COLO668 (cell line): ENCODE measurements around the gene ARHGAP45.

Source experiments
- DNase-seq: peaks from one replicate; lab custom pipeline; 2025; ENCODE audit not compliant: unreplicated experiment; lab: John Stamatoyannopoulos, UW

Gene ARHGAP45

GRCh38 chr19:1053176-1054101 is 13.5 kb upstream of the ARHGAP45 start:
- DNase-seq, result no peak

- DNase-seq, result no peak
These were observed 12.6 kb upstream of the ARHGAP45 start for GRCh38 chr19:1054102-1055027.

DNA sequence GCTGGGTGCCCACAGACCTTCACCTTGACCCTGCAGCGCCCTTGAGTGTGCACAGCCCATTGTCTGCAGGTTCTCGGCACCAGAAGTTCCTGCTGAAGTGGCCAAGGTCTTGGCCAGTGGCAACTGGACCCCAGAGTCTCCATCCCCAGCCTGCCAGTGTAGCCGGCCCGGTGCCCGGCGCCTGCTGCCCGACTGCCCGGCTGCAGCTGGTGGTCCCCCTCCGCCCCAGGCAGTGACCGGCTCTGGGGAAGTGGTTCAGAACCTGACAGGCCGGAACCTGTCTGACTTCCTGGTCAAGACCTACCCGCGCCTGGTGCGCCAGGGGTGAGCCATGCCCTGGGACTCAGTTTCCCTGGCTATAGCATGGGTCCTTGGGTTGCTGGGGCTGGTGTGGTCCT is 11.9 kb upstream of the ARHGAP45 start:
- DNase-seq, result no peak

DNA sequence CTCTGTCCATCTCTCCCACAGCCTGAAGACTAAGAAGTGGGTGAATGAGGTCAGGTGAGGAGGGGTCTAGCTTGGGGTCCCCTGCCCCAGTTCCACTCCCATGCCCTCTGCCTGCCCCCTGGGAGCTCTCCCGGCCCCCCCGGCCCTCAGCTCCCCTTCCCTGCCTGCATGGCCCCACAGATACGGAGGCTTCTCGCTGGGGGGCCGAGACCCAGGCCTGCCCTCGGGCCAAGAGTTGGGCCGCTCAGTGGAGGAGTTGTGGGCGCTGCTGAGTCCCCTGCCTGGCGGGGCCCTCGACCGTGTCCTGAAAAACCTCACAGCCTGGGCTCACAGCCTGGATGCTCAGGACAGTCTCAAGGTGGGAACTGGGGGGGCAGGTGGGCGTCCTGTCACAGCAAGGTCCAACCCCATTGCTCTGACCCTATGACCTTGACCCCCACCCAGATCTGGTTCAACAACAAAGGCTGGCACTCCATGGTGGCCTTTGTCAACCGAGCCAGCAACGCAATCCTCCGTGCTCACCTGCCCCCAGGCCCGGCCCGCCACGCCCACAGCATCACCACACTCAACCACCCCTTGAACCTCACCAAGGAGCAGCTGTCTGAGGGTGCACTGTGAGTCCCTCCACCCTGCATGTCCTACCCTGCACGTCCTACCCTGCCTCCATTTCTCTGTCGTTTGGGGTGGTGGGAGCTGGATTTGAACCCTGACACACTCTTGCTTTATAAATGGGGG is 10.9 kb upstream of the ARHGAP45 start:
- DNase-seq, result no peak

DNA sequence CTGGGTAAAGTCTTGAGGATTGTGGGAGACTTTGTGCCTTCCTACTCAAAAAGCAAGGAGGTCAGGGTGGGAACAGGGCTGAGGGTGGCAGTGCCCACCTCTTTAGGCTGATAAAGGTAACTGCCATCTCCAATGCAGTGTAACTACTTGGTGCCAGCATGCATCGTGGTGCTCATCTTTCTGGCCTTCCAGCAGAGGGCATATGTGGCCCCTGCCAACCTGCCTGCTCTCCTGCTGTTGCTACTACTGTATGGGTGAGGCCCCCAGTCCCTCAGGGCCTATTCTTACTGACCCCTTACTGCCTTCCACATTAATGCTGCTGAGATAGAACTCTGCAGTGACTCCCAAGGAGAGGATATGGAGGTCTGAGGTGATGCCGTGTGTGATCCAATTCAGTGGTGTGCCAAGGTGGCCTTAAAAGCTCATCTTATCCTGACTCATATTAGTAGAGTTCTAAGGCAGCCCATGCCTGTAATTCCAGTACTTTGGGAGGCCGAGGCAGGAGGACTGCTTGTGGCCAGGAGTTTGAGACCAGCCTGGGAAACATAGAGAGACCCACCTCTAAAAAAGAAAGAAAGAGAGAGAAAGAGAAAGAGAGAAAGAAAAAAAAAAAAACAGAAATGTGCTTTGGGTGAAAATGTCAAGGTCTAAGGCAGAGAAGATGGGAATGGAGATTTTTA is 9.7 kb upstream of the ARHGAP45 start:
- no peak for DNase-seq

GRCh38 chr19:1058112-1058511 is 8.9 kb upstream of the ARHGAP45 start:
- no peak for DNase-seq

- no peak for DNase-seq
These were observed 6.3 kb upstream of the ARHGAP45 start for GRCh38 chr19:1060689-1061088.

- no peak for DNase-seq
These were observed 5.0 kb upstream of the ARHGAP45 start for GRCh38 chr19:1061987-1062386.

DNA sequence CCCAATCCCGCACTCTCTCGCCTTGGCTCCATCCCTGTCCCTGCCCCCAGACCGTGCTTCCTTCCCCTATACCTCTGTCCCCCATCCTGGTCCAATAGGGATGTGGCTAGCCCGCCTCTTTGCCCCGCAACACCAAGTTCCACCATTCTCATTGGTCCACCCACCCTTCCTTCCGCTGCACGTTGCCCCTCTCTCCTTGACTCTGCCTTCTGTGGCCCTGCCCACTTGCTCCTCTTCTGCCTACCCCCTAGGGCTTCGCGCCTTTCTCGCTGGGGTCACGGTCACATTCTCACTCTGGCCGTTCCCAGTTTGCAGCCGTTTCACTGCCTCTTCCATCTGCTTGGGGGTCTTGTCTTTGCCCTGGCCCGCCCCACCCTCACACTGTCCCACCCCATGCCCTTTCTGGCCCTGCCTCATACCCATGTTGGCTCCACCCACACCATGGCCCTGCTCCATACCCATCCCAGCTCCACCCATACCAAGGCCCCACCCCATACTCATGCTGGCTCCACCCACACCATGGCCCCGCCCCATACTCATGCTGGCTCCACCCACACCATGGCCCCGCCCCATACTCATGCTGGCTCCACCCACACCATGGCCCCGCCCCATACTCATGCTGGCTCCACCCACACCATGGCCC is 4.5 kb upstream of the ARHGAP45 start:
- DNase-seq, result no peak

DNA sequence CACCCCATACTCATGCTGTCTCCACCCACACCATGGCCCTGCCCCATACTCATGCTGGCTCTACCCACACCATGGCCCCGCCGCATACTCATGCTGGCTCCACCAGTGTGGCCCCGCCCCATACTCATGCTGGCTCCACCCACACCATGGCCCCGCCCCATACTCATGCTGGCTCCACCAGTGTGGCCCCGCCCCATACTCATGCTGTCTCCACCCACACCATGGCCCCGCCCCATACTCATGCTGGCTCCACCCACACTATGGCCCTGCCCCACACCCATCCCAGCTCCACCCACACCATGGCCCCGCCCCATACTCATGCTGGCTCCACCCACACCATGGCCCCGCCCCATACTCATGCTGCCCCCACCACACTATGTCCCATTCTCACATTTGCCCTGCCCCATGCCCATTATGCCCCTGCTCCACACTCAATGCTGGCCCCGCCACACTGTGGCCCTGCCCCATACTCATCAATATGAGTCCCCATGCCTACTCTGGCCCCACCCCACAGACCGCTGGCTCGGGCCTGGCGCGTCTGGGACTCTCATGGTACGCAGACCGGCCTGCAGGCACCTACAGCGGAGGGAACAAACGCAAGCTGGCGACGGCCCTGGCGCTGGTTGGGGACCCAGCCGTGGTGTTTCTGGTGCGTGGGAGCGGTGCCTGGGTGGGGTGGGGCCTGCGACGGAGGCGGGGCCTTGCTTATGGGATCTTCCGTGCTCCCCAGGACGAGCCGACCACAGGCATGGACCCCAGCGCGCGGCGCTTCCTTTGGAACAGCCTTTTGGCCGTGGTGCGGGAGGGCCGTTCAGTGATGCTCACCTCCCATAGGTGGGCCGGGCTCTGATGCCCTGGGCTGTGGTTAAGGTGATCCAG is 3.7 kb upstream of the ARHGAP45 start:
- DNase-seq, result no peak

DNA sequence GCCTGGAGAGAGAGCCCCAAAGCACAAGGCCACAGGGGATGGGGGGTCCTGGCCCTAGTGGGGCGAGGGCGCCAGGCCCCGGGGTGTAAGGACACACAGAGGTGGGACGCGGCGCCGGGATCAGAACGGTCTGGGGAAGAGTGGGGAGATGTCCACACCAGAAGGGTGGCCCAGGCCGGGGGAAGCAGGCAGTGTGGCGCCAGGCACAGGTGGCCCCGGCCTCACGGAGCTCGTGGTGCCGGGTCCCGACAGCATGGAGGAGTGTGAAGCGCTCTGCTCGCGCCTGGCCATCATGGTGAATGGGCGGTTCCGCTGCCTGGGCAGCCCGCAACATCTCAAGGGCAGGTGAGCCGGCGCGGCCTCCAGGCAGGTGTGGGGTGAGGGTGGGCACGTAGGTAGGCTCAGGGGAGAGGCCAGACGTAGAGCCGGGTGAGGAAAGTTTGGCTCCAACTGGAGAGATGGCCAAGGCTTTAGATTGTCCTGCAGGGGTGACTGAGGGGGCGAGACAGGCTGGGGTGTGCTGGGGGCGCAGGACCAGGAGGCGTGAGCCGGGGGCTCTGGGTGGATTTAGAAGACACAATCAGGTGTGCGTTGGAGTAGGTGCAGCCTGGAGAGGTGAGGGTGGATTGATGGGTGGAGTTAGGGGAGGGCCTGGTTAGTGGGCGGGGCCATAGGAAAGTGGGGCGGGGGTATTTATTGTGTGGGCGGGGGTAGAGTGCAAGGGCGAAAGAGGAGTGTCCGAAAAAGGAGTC is 2.9 kb upstream of the ARHGAP45 start:
- DNase-seq, result peak; percentile 36

GRCh38 chr19:1064661-1065605 is 2.0 kb upstream of the ARHGAP45 start:
- peak; percentile 78 for DNase-seq

DNA sequence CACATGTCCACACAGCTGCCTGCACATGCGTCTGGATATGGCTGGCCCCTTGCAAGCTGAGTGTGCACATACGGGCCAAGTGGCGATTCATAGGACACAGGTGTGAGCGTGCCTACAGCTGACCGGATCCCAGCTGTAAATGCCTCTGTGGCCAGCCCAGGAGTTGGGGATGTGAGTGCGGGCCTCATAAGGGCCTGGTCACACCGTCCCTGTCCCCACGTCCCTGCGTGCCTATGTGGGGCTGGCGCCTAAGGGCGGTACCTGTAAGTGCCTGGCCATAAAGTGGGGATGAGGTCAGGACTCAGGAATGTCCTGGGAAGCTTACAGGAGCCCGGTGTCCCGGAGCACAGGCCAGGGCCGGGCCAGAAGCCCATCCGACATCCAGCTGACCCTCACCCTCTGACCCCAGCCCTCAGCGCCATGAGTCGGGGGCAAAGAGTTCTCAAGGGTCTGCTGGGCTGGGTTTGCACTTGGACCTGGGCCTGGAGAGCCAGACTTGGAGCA is 1.3 kb upstream of the ARHGAP45 start:
- no peak for DNase-seq

DNA sequence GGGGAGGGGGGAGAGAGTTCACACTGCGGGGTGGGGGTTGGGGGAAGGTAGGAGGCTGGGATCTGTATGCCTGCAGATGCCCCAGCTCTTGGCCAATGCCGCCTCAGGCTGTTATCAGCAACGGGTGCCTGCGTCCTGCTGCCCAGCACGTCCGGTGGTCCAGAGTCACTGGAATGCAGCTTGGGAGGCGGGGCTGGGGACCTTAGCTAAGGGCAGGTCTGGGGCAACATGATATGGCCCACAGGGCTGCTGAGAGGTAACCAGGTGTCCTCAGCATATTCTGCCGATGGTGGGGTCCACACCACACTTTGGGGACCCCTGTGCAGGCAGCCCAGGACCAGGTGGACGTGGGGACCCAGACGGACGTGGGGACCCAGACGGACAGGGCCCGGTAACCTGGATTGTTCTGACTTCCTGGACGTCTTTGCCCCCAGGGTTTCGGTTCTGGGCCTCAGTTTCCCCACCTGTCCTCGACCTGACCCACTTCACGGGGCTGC is 668 bp upstream of the ARHGAP45 start:
- DNase-seq, result no peak

- DNase-seq, result no peak
These were observed 482 bp downstream of the ARHGAP45 start for GRCh38 chr19:1067341-1067957.
